Measurements from ENCODE around the gene DYRK1B.
"Not testable (repeated sequence)": the region's sequence is repeated elsewhere in the genome, so short reads cannot be mapped to it uniquely, and the experiment has no call there.

DYRK1B gene

GRCh38 chr19:39833464-39834286, at the start of gene DYRK1B:
TSS of gene DYRK1B (minus strand) at chr19:39834162. CDS start at chr19:39831867, 2,295 bp downstream.
- peak; percentile 95 for DNase-seq (ENCODE audit: extremely low read depth, insufficient read length)
- peak within 1 kb of the TSS; percentile 81 for H3K4me3 ChIP-seq (replicated peaks; ENCODE audit: low read depth, low read length)
- TF ChIP-seq CTCF (IDR thresholded peaks at IDR 0.05; ENCODE audit: insufficient read depth, low read length, poor library complexity, severe bottlenecking), result no peak
- H3K27me3 ChIP-seq (replicated peaks; ENCODE audit: control insufficient read depth, insufficient read depth, low read length), result no peaks in the 10 kb centered on the region
- H3K36me3 ChIP-seq (ENCODE audit: control insufficient read depth, insufficient read depth, low read length), result peaks cover 24% of the 10 kb centered on the region

- not testable (repeated sequence) for H3K4me3 ChIP-seq (replicated peaks; ENCODE audit: low read depth, low read length); H3K36me3 ChIP-seq (ENCODE audit: control insufficient read depth, insufficient read depth, low read length); H3K27me3 ChIP-seq (replicated peaks; ENCODE audit: control insufficient read depth, insufficient read depth, low read length); DNase-seq (ENCODE audit: extremely low read depth, insufficient read length)
Observed at GRCh38 chr19:39882645-39883044, 48.7 kb upstream of the DYRK1B start.

GRCh38 chr19:39881495-39882110, 47.6 kb upstream of the DYRK1B start:
- TF ChIP-seq CTCF (IDR thresholded peaks at IDR 0.05; ENCODE audit: insufficient read depth, low read length, poor library complexity, severe bottlenecking), result peak; percentile 49
- peak; percentile 32 for DNase-seq (ENCODE audit: extremely low read depth, insufficient read length)
- H3K4me3 ChIP-seq (replicated peaks; ENCODE audit: low read depth, low read length); H3K36me3 ChIP-seq (ENCODE audit: control insufficient read depth, insufficient read depth, low read length); H3K27me3 ChIP-seq (replicated peaks; ENCODE audit: control insufficient read depth, insufficient read depth, low read length): not testable (repeated sequence)

- DNase-seq (ENCODE audit: extremely low read depth, insufficient read length); H3K27me3 ChIP-seq (replicated peaks; ENCODE audit: control insufficient read depth, insufficient read depth, low read length); H3K36me3 ChIP-seq (ENCODE audit: control insufficient read depth, insufficient read depth, low read length); H3K4me3 ChIP-seq (replicated peaks; ENCODE audit: low read depth, low read length): not testable (repeated sequence)
Observed at GRCh38 chr19:39880241-39880640, 46.3 kb upstream of the DYRK1B start.

GRCh38 chr19:39879796-39880195, 45.8 kb upstream of the DYRK1B start:
- H3K27me3 ChIP-seq (replicated peaks; ENCODE audit: control insufficient read depth, insufficient read depth, low read length); H3K36me3 ChIP-seq (ENCODE audit: control insufficient read depth, insufficient read depth, low read length); H3K4me3 ChIP-seq (replicated peaks; ENCODE audit: low read depth, low read length); DNase-seq (ENCODE audit: extremely low read depth, insufficient read length): not testable (repeated sequence)

- H3K4me3 ChIP-seq (replicated peaks; ENCODE audit: low read depth, low read length); H3K36me3 ChIP-seq (ENCODE audit: control insufficient read depth, insufficient read depth, low read length); DNase-seq (ENCODE audit: extremely low read depth, insufficient read length); H3K27me3 ChIP-seq (replicated peaks; ENCODE audit: control insufficient read depth, insufficient read depth, low read length): not testable (repeated sequence)
Observed at GRCh38 chr19:39878866-39879265, 44.9 kb upstream of the DYRK1B start.

GRCh38 chr19:39878398-39878797, 44.4 kb upstream of the DYRK1B start:
- no peak for TF ChIP-seq CTCF (IDR thresholded peaks at IDR 0.05; ENCODE audit: insufficient read depth, low read length, poor library complexity, severe bottlenecking)
- no peak for DNase-seq (ENCODE audit: extremely low read depth, insufficient read length)

GRCh38 chr19:39877982-39878381, 44.0 kb upstream of the DYRK1B start:
- DNase-seq (ENCODE audit: extremely low read depth, insufficient read length); H3K27me3 ChIP-seq (replicated peaks; ENCODE audit: control insufficient read depth, insufficient read depth, low read length); H3K4me3 ChIP-seq (replicated peaks; ENCODE audit: low read depth, low read length); H3K36me3 ChIP-seq (ENCODE audit: control insufficient read depth, insufficient read depth, low read length): not testable (repeated sequence)

More at GRCh38 chr19:39878398-39878797, 44.4 kb upstream of the DYRK1B start:
- Histone ChIP-seq H3K4me3 (replicated peaks; ENCODE audit: low read depth, low read length) (no peak overlapping the region), H3K27me3 (replicated peaks; ENCODE audit: control insufficient read depth, insufficient read depth, low read length) (no peaks in the 10 kb centered on the region), H3K36me3 (ENCODE audit: control insufficient read depth, insufficient read depth, low read length) (no peaks in the 10 kb centered on the region)

- H3K36me3 ChIP-seq (ENCODE audit: control insufficient read depth, insufficient read depth, low read length); H3K4me3 ChIP-seq (replicated peaks; ENCODE audit: low read depth, low read length); DNase-seq (ENCODE audit: extremely low read depth, insufficient read length); H3K27me3 ChIP-seq (replicated peaks; ENCODE audit: control insufficient read depth, insufficient read depth, low read length): not testable (repeated sequence)
Observed at GRCh38 chr19:39877488-39877887, 43.5 kb upstream of the DYRK1B start.

- H3K36me3 ChIP-seq (ENCODE audit: control insufficient read depth, insufficient read depth, low read length); H3K4me3 ChIP-seq (replicated peaks; ENCODE audit: low read depth, low read length); DNase-seq (ENCODE audit: extremely low read depth, insufficient read length): not testable (repeated sequence)
Observed at GRCh38 chr19:39876486-39876885, 42.5 kb upstream of the DYRK1B start.

GRCh38 chr19:39875401-39875864, 41.5 kb upstream of the DYRK1B start:
- not testable (repeated sequence) for H3K27me3 ChIP-seq (replicated peaks; ENCODE audit: control insufficient read depth, insufficient read depth, low read length); H3K36me3 ChIP-seq (ENCODE audit: control insufficient read depth, insufficient read depth, low read length); DNase-seq (ENCODE audit: extremely low read depth, insufficient read length); H3K4me3 ChIP-seq (replicated peaks; ENCODE audit: low read depth, low read length)

More at GRCh38 chr19:39876486-39876885, 42.5 kb upstream of the DYRK1B start:
- not testable (repeated sequence) for H3K27me3 ChIP-seq (replicated peaks; ENCODE audit: control insufficient read depth, insufficient read depth, low read length)

Measured in GM06990 (cell line).